Hepatocyte (in vitro differentiated cells): Measurements from ENCODE around the gene CADPS2. TPM values are rescaled to one million over a fixed set of nuclear protein-coding genes. Genes with fewer than 3 reads are reported as not detected.

Experiments used
- DNase-seq: peaks from one replicate; pipeline ENCODE4 v3.0.0-alpha.2; 2016; ENCODE audit warnings: low spot score
- H2AFZ ChIP-seq: fragments of 200-600 bp; sonication (generic); 2 replicates; pipeline ENCODE4 v1.6.0; 2016; ENCODE audit warnings: antibody characterized with exemption, mild to moderate bottlenecking
- H3K27ac ChIP-seq: fragments of 200-600 bp; sonication (generic); 2 replicates; pipeline ENCODE4 v1.5.1; 2016; ENCODE audit warnings: mild to moderate bottlenecking
- H3K27me3 ChIP-seq: fragments of 200-600 bp; sonication (generic); 2 replicates; pipeline ENCODE4 v1.6.1; 2016
- H3K36me3 ChIP-seq: fragments of 200-600 bp; sonication (generic); replicated peaks from 2 replicates; pipeline ENCODE4 v1.5.1; 2016; ENCODE audit warnings: low read depth; ENCODE audit not compliant: insufficient read depth
- H3K4me1 ChIP-seq: fragments of 200-600 bp; sonication (generic); 2 replicates; pipeline ENCODE4 v1.5.1; 2016; ENCODE audit warnings: mild to moderate bottlenecking, moderate library complexity; ENCODE audit not compliant: insufficient read depth
- H3K4me2 ChIP-seq: fragments of 200-600 bp; sonication (generic); 2 replicates; pipeline ENCODE4 v1.6.0; 2016
- H3K4me3 ChIP-seq: fragments of 200-600 bp; sonication (generic); 2 replicates; pipeline ENCODE4 v1.5.1; 2016; ENCODE audit warnings: mild to moderate bottlenecking
- H3K79me2 ChIP-seq: fragments of 200-600 bp; sonication (generic); 2 replicates; pipeline ENCODE4 v1.6.0; 2017; ENCODE audit warnings: mild to moderate bottlenecking
- H3K9me2 ChIP-seq: fragments of 200-600 bp; sonication (generic); replicated peaks from 2 replicates; pipeline ENCODE4 v1.6.0; 2017; ENCODE audit warnings: mild to moderate bottlenecking; ENCODE audit not compliant: insufficient read depth
- H3K9me3 ChIP-seq: fragments of 200-600 bp; sonication (generic); 2 replicates; pipeline ENCODE4 v1.5.1; 2016; ENCODE audit warnings: low read depth, mild to moderate bottlenecking
- H4K20me1 ChIP-seq: fragments of 200-600 bp; sonication (generic); 2 replicates; pipeline ENCODE4 v1.6.0; 2016; ENCODE audit warnings: mild to moderate bottlenecking; ENCODE audit not compliant: insufficient read depth, poor library complexity, severe bottlenecking
- CTCF ChIP-seq: fragments of 200-600 bp; sonication (generic); IDR thresholded peaks from 2 replicates; pipeline ENCODE4 v1.5.1; 2016; ENCODE audit warnings: antibody characterized with exemption, mild to moderate bottlenecking; ENCODE audit not compliant: poor library complexity
- EZH2 ChIP-seq: fragments of 200-600 bp; sonication (generic); IDR thresholded peaks from 2 replicates; pipeline ENCODE4 v1.6.1; 2016; ENCODE audit warnings: antibody characterized with exemption, mild to moderate bottlenecking, borderline replicate concordance
- EZH2phosphoT487 ChIP-seq: fragments of 200-600 bp; sonication (generic); IDR thresholded peaks from one replicate; pipeline ENCODE4 v1.6.1; 2018; ENCODE audit warnings: antibody characterized with exemption, mild to moderate bottlenecking, low read depth, moderate library complexity; ENCODE audit not compliant: unreplicated experiment, severe bottlenecking
- WGBS: methylation state at CpG from one replicate; pipeline ENCODE4 v1.1.6; 2016; ENCODE audit warnings: low lambda C conversion rate; ENCODE audit errors: missing lambda C conversion rate; 5-methylcytosine and 5-hydroxymethylcytosine counted together
- polyA plus RNA-seq: library from polyadenylated mRNA; unstranded; fragments of >200 nt; fragmentation: Nextera tagmentation; extraction: Ambion mirVana; gene quantifications from 2 replicates; pipeline ENCODE4 v1.2.1, GENCODE V29; 2016
- total RNA-seq: library from RNA; depleted of rRNA; stranded (reverse); fragments of >200 nt; gene quantifications from 2 replicates; pipeline ENCODE4 v1.2.3, GENCODE V29; 2014

The CADPS2 gene
- total and polyA plus RNA-seq, 2 experiments from 2014 or later, result 15.7 to 37.4 TPM

GRCh38 chr7:122311050-122311700 is 575.1 kb downstream of the CADPS2 start:
- WGBS, result 20% methylated on average over 12 of the region's 12 CpGs
- TF ChIP-seq EZH2 (no peak), CTCF (no peak), EZH2phosphoT487 (no peak)

GRCh38 chr7:122310119-122311021 is 575.9 kb downstream of the CADPS2 start:
- WGBS, result under 1% methylated on average over 60 of the region's 61 CpGs
- peak; percentile 15 for DNase-seq
- no peaks in the 10 kb centered on the region for H3K36me3 ChIP-seq
- H3K9me3 ChIP-seq, result no peaks in the 10 kb centered on the region
- H4K20me1 ChIP-seq, result no peaks in the 10 kb centered on the region
- H3K27ac ChIP-seq, result no peak overlapping the region
- peak overlapping the region; percentile 53 for H2AFZ ChIP-seq
- no peak for TF ChIP-seq EZH2phosphoT487
- TF ChIP-seq EZH2, result peak; percentile 85
- H3K4me3 ChIP-seq, result peak overlapping the region; percentile 74
- H3K4me2 ChIP-seq, result peak overlapping the region; percentile 96
- H3K9me2 ChIP-seq, result no peaks in the 10 kb centered on the region
- peaks cover 18% of the 10 kb centered on the region for H3K4me1 ChIP-seq
- H3K79me2 ChIP-seq, result no peaks in the 10 kb centered on the region
- peaks cover 100% of the 10 kb centered on the region for H3K27me3 ChIP-seq

More at GRCh38 chr7:122311050-122311700, 575.1 kb downstream of the CADPS2 start:
- Histone ChIP-seq H3K4me2 (peak overlapping the region; percentile 96), H4K20me1 (no peaks in the 10 kb centered on the region), H3K9me2 (no peaks in the 10 kb centered on the region), H3K9me3 (no peaks in the 10 kb centered on the region), H3K4me1 (peaks cover 10% of the 10 kb centered on the region), H3K36me3 (no peaks in the 10 kb centered on the region), H3K27me3 (peaks cover 100% of the 10 kb centered on the region), H3K4me3 (no peak overlapping the region), H3K79me2 (no peaks in the 10 kb centered on the region), H3K27ac (no peak overlapping the region), H2AFZ (no peak overlapping the region)
- no peak for DNase-seq

GRCh38 chr7:122309421-122309820 is 576.8 kb downstream of the CADPS2 start:
- Histone ChIP-seq H3K79me2 (no peaks in the 10 kb centered on the region), H3K4me2 (no peak overlapping the region), H3K4me3 (no peak overlapping the region), H3K27ac (no peak overlapping the region), H3K36me3 (no peaks in the 10 kb centered on the region), H3K9me3 (no peaks in the 10 kb centered on the region), H3K27me3 (peaks cover 100% of the 10 kb centered on the region), H4K20me1 (no peaks in the 10 kb centered on the region), H3K9me2 (no peaks in the 10 kb centered on the region), H2AFZ (no peak overlapping the region), H3K4me1 (peaks cover 28% of the 10 kb centered on the region)
- no peak for DNase-seq
- 16% methylated on average over 3 of the region's 3 CpGs for WGBS
- no peak for TF ChIP-seq EZH2phosphoT487
- no peak for TF ChIP-seq EZH2
- TF ChIP-seq CTCF, result no peak

- no peaks in the 10 kb centered on the region for H3K79me2 ChIP-seq
- peaks cover 100% of the 10 kb centered on the region for H3K27me3 ChIP-seq
- no peaks in the 10 kb centered on the region for H3K9me3 ChIP-seq
- H3K9me2 ChIP-seq, result no peaks in the 10 kb centered on the region
- TF ChIP-seq EZH2 (no peak), EZH2phosphoT487 (peak; percentile 66), CTCF (no peak)
- H3K4me2 ChIP-seq, result no peak overlapping the region
- DNase-seq, result no peak
- WGBS, result 4% methylated on average over 13 of the region's 13 CpGs
- no peaks in the 10 kb centered on the region for H4K20me1 ChIP-seq
- no peak overlapping the region for H2AFZ ChIP-seq
- H3K36me3 ChIP-seq, result no peaks in the 10 kb centered on the region
- H3K4me3 ChIP-seq, result no peak overlapping the region
- H3K27ac ChIP-seq, result no peak overlapping the region
- H3K4me1 ChIP-seq, result peaks cover 29% of the 10 kb centered on the region
These were observed 579.0 kb downstream of the CADPS2 start for GRCh38 chr7:122307228-122307621.
